ENCODE results near the gene STAC3.

The STAC3 gene

DNA sequence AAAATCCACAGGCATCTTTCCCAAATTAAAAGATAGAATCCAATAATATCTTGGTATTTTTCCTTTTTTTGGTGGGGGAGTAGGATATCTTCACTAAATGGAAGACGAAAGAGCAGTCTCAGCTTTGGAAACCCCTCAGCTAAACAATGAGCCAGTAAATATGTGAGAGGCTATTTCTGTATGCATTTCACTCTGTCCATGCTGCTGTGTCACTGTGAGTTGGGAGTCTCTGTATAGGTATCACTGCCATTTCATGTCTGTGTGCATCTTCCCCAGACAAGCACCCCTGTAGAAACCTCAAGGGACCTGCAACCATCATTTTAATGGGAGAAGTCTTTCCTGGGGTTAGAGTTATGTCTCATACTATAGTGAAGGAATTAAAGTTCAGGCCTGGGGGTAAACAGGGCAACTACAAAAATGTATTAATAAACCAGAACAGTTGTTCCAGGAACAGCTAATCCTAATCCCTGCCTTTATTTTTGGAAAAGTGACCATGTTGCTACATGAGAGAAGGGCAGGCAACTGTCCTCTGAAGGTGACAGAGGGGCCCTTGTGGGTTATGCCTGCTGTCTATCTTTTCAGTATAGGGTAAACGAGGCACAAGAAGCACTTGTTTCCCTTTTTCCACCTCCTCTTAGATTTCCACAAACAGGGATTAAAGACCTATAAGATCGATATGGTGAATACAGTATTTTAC, 11.3 kb upstream of the STAC3 start:
- TF ChIP-seq, protein P1, sequence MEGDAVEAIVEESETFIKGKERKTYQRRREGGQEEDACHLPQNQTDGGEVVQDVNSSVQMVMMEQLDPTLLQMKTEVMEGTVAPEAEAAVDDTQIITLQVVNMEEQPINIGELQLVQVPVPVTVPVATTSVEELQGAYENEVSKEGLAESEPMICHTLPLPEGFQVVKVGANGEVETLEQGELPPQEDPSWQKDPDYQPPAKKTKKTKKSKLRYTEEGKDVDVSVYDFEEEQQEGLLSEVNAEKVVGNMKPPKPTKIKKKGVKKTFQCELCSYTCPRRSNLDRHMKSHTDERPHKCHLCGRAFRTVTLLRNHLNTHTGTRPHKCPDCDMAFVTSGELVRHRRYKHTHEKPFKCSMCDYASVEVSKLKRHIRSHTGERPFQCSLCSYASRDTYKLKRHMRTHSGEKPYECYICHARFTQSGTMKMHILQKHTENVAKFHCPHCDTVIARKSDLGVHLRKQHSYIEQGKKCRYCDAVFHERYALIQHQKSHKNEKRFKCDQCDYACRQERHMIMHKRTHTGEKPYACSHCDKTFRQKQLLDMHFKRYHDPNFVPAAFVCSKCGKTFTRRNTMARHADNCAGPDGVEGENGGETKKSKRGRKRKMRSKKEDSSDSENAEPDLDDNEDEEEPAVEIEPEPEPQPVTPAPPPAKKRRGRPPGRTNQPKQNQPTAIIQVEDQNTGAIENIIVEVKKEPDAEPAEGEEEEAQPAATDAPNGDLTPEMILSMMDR (conservative IDR thresholded peaks at IDR 0.05; ENCODE audit: low read length) = no peak
- no peak overlapping the region for H3K4me3 ChIP-seq (ENCODE audit: low read length)
- no peak for DNase-seq (ENCODE audit: low read depth)

DNA sequence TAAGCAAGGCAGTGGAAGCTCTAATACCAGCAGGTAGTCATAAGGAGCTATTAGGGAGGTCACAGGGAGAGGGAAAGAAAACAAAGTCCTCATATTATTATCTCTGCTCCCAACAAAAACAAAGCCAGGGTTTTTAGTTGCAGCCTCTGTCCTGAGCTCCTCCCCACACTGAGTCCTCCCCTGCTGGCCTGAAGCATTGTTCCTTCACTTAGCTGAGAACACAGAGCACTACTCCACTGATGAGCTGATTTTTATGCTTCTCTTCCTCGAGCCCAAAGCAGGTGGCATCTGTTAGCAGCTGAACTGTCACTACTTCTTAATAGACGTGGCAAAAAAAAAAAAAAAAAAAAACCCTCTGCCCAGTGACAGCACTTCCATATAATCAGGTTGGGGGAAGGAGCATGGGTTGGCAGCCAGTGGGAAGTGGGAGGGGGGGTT, 10.5 kb upstream of the STAC3 start:
- no peak overlapping the region for H3K4me3 ChIP-seq (ENCODE audit: low read length)
- DNase-seq (ENCODE audit: low read depth) = no peak
- TF ChIP-seq, protein P1 (conservative IDR thresholded peaks at IDR 0.05; ENCODE audit: low read length) = no peak

DNA sequence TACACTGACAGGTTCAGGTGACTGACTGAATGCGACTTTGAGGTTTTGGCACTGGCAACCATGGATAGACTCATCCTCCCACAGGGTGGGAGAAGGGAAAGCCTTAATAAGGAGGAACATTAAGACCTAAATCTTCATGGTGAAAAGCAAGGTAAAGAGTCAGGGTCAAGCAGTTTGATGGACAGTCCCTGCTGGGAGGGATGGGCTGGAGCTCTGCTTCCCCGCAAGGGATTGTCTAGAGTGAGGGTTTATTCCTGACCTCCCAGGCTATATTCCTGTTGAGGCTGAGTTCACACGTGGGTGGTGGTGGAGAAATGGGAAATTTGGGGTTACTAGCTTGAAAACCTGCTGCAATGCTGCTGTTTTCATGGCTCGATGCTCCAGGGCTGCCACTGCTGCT, 9.4 kb upstream of the STAC3 start:
- TF ChIP-seq, protein P1 (conservative IDR thresholded peaks at IDR 0.05; ENCODE audit: low read length) = no peak
- H3K4me3 ChIP-seq (ENCODE audit: low read length) = no peak overlapping the region
- no peak for DNase-seq (ENCODE audit: low read depth)

GRCh38 chr12:57258977-57259970, 8.3 kb upstream of the STAC3 start:
- DNase-seq (ENCODE audit: low read depth) = no peak
- TF ChIP-seq, protein P1 (conservative IDR thresholded peaks at IDR 0.05; ENCODE audit: low read length) = no peak
- no peak overlapping the region for H3K4me3 ChIP-seq (ENCODE audit: low read length)

- TF ChIP-seq, protein P1 (conservative IDR thresholded peaks at IDR 0.05; ENCODE audit: low read length) = no peak
- no peak overlapping the region for H3K4me3 ChIP-seq (ENCODE audit: low read length)
- DNase-seq (ENCODE audit: low read depth) = no peak
Observed at GRCh38 chr12:57255916-57256315, 4.9 kb upstream of the STAC3 start.

DNA sequence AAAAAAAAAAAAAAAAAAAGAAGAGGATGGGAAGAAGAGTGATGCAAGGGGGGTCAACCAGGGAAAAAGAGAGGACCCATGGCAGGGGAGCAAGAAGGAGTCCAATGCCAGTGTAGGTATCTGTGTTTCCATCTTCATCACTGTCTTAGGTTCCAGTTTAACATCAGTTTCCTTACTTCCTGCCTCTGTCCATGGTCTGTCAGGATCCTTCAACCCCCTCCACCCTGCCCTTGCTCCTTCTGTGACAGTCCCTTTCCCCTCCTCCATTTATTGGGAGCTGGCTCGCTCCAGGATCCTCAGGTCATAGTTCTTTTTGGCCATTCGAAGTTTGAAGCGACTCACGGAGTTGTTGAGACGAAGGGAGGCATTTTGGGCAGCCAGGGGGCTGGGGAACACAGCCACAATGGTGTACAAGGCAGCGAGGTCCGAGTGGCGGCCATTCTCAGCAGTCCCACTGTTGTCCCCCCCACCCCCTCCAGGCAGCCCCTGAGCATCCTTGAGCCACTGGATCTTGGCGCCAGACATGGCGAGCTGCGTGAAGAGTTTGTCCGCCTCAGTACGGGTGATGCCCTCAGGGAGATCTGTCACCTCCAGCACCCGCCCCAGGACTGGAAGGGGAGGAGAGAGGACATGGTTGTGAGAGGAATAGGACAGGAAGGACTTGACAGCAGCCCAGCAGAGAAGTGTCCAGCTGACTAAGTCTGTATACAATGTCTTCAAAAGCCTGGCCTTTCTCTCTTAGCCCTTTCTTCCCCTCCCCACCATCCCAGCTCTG, 3.7 kb upstream of the STAC3 start:
- TF ChIP-seq, protein P1 (conservative IDR thresholded peaks at IDR 0.05; ENCODE audit: low read length) = no peak
- H3K4me3 ChIP-seq (ENCODE audit: low read length) = no peak overlapping the region
- no peak for DNase-seq (ENCODE audit: low read depth)

Measured in AG10803 (cell line).